NB4 (cell line): ENCODE results near the gene CNPY3.

ENCODE experiments used
- CTCF ChIP-seq: IDR thresholded peaks from one replicate; pipeline ENCODE4 v1.5.1; 2012; ENCODE audit warnings: low read depth, low read length
- MYC ChIP-seq: IDR thresholded peaks from 2 replicates; pipeline ENCODE4 v1.6.1; 2011; ENCODE audit warnings: low read depth, low read length
- POLR2A ChIP-seq: IDR thresholded peaks from 2 replicates; pipeline ENCODE4 v1.6.1; 2011; ENCODE audit warnings: mild to moderate bottlenecking; ENCODE audit not compliant: insufficient read length; ENCODE audit errors: extremely low read depth

GRCh38 chr6:42952389-42952788 is 23.1 kb downstream of the CNPY3 start:
- TF ChIP-seq POLR2A (no peak), CTCF (no peak), MYC (no peak)
